Progenitor cell of endocrine pancreas (in vitro differentiated cells): ENCODE results near the gene THADA. TPM values are rescaled to one million over a fixed set of nuclear protein-coding genes. Genes with fewer than 3 reads are reported as not detected.

ENCODE experiments used
- DNase-seq: peaks from one replicate; pipeline ENCODE4 v3.0.0; 2021; ENCODE audit warnings: low spot score; ENCODE audit not compliant: unreplicated experiment
- H3K27ac Mint-ChIP-seq: 2 replicates; pipeline ENCODE4 v1.8.0; 2021; ENCODE audit warnings: mild to moderate bottlenecking, moderate library complexity, mixed read lengths
- H3K27me3 Mint-ChIP-seq: 2 replicates; pipeline ENCODE4 v1.8.0; 2021; ENCODE audit warnings: mixed read lengths
- H3K36me3 Mint-ChIP-seq: 2 replicates; pipeline ENCODE4 v1.8.0; 2022; ENCODE audit warnings: mixed read lengths; ENCODE audit not compliant: insufficient read depth
- H3K4me1 Mint-ChIP-seq: 2 replicates; pipeline ENCODE4 v1.8.0; 2021; ENCODE audit warnings: low read depth, mixed read lengths
- H3K4me3 Mint-ChIP-seq: 2 replicates; pipeline ENCODE4 v1.8.0; 2021; ENCODE audit warnings: low read depth, mild to moderate bottlenecking, moderate library complexity, mixed read lengths
- H3K9me3 Mint-ChIP-seq: 2 replicates; pipeline ENCODE4 v1.8.0; 2021; ENCODE audit warnings: low read depth, mixed read lengths
- CTCF ChIP-seq: fragments of 200-600 bp; sonication (generic); IDR thresholded peaks from one replicate; pipeline ENCODE4 v1.5.0; 2021; ENCODE audit warnings: antibody characterized with exemption, mild to moderate bottlenecking; ENCODE audit not compliant: unreplicated experiment
- total RNA-seq: library from RNA; stranded (reverse); gene quantifications from 2 replicates; pipeline ENCODE4 v1.2.1, GENCODE V29; 2021

THADA gene
- total RNA-seq, 1 donor from 2014 or later = 39.4 TPM

- no peaks in the 10 kb centered on the region for H3K4me1 Mint-ChIP-seq
- no peak overlapping the region for H3K4me3 Mint-ChIP-seq
- H3K27me3 Mint-ChIP-seq = no peaks in the 10 kb centered on the region
- H3K36me3 Mint-ChIP-seq = peaks cover 13% of the 10 kb centered on the region
- H3K27ac Mint-ChIP-seq = no peak overlapping the region
- H3K9me3 Mint-ChIP-seq = peaks cover 5% of the 10 kb centered on the region
- DNase-seq = no peak
- TF ChIP-seq CTCF = no peak
These were observed 70.3 kb downstream of the THADA start for GRCh38 chr2:43525506-43525905.

- peak; percentile 57 for TF ChIP-seq CTCF
- peaks cover 13% of the 10 kb centered on the region for H3K36me3 Mint-ChIP-seq
- DNase-seq = no peak
These were observed 71.5 kb downstream of the THADA start for GRCh38 chr2:43524177-43524965.

GRCh38 chr2:43522177-43522576 lies 73.7 kb downstream of the THADA start:
- no peak for TF ChIP-seq CTCF
- no peak overlapping the region for H3K4me3 Mint-ChIP-seq
- no peaks in the 10 kb centered on the region for H3K4me1 Mint-ChIP-seq
- H3K27ac Mint-ChIP-seq = no peak overlapping the region
- DNase-seq = no peak
- peaks cover 5% of the 10 kb centered on the region for H3K9me3 Mint-ChIP-seq
- peaks cover 13% of the 10 kb centered on the region for H3K36me3 Mint-ChIP-seq
- no peaks in the 10 kb centered on the region for H3K27me3 Mint-ChIP-seq

More at GRCh38 chr2:43524177-43524965, 71.5 kb downstream of the THADA start:
- Mint-ChIP-seq H3K4me1 (no peaks in the 10 kb centered on the region), H3K27me3 (no peaks in the 10 kb centered on the region), H3K4me3 (no peak overlapping the region), H3K27ac (no peak overlapping the region), H3K9me3 (peaks cover 5% of the 10 kb centered on the region)

- no peak for TF ChIP-seq CTCF
- no peak overlapping the region for H3K4me3 Mint-ChIP-seq
- H3K9me3 Mint-ChIP-seq = peaks cover 5% of the 10 kb centered on the region
- H3K27me3 Mint-ChIP-seq = no peaks in the 10 kb centered on the region
- DNase-seq = no peak
- H3K27ac Mint-ChIP-seq = no peak overlapping the region
- no peaks in the 10 kb centered on the region for H3K4me1 Mint-ChIP-seq
- peaks cover 13% of the 10 kb centered on the region for H3K36me3 Mint-ChIP-seq
These were observed 74.3 kb downstream of the THADA start for GRCh38 chr2:43521568-43521967.

- TF ChIP-seq CTCF = no peak
- no peak overlapping the region for H3K27ac Mint-ChIP-seq
- H3K4me3 Mint-ChIP-seq = no peak overlapping the region
- H3K9me3 Mint-ChIP-seq = peaks cover 5% of the 10 kb centered on the region
- H3K27me3 Mint-ChIP-seq = no peaks in the 10 kb centered on the region
- no peaks in the 10 kb centered on the region for H3K4me1 Mint-ChIP-seq
- DNase-seq = no peak
- peaks cover 10% of the 10 kb centered on the region for H3K36me3 Mint-ChIP-seq
These were observed 74.9 kb downstream of the THADA start for GRCh38 chr2:43520919-43521318.
